Liver (tissue), 9 donors: Measurements from ENCODE around the gene TAP2. TPM values are rescaled to one million over a fixed set of nuclear protein-coding genes. Genes with fewer than 3 reads are reported as not detected.

Source experiments
- DNase-seq: peaks from one replicate; pipeline ENCODE4 v3.0.0-alpha.2; 2017; ENCODE audit warnings: low spot score
- H3K27ac ChIP-seq, 2 donors: one replicate each; pipeline ENCODE4 v1.7.0; 2013; ENCODE audit warnings: inconsistent platforms in 2 of 2, low read length in 2 of 2, control low read depth in 1 of 2, low read depth in 1 of 2, mild to moderate bottlenecking in 1 of 2
- H3K27me3 ChIP-seq, 4 donors: one replicate each; pipeline versions ENCODE4 v1.6.1 to v1.7.0; 2013; ENCODE audit warnings: low read length in 3 of 4, inconsistent platforms in 1 of 4, mild to moderate bottlenecking in 1 of 4, moderate library complexity in 1 of 4; ENCODE audit not compliant: control insufficient read depth in 4 of 4, insufficient read depth in 4 of 4
- H3K36me3 ChIP-seq, 4 donors: one replicate each; pipeline versions ENCODE4 v1.6.1 to v1.7.0; 2013; ENCODE audit warnings: low read length in 3 of 4, mild to moderate bottlenecking in 3 of 4, low read depth in 1 of 4, moderate library complexity in 1 of 4; ENCODE audit not compliant: control insufficient read depth in 4 of 4, insufficient read depth in 3 of 4
- H3K4me1 ChIP-seq, 4 donors: one replicate each; pipeline versions ENCODE4 v1.6.1 to v1.7.0; 2013; ENCODE audit warnings: low read length in 3 of 4, mild to moderate bottlenecking in 3 of 4, moderate library complexity in 1 of 4; ENCODE audit not compliant: control insufficient read depth in 4 of 4, insufficient read depth in 4 of 4
- H3K4me3 ChIP-seq, 3 donors: one replicate each; pipeline versions ENCODE4 v1.6.1 to v1.7.0; 2013; ENCODE audit warnings: low read length in 3 of 3, control low read depth in 1 of 3, low read depth in 1 of 3, mild to moderate bottlenecking in 1 of 3
- H3K9ac ChIP-seq, 2 donors: one replicate each; pipeline ENCODE4 v1.7.0; 2013; ENCODE audit warnings: low read length in 2 of 2, mild to moderate bottlenecking in 2 of 2, moderate library complexity in 2 of 2, control low read depth in 1 of 2, low read depth in 1 of 2
- H3K9me3 ChIP-seq, 4 donors: one replicate each; pipeline versions ENCODE4 v1.6.1 to v1.7.0; 2013; ENCODE audit warnings: low read length in 3 of 4; ENCODE audit not compliant: control insufficient read depth in 4 of 4
- ATF3 ChIP-seq: IDR thresholded peaks from 2 replicates; pipeline ENCODE4 v1.6.1; 2016; ENCODE audit warnings: antibody characterized with exemption
- EGR1 ChIP-seq, 2 donors: IDR thresholded peaks; 2 replicates each; pipeline ENCODE4 v1.6.1; 2016 to 2018; ENCODE audit warnings: antibody characterized with exemption in 2 of 2, low read depth in 2 of 2
- FOXA1 ChIP-seq: IDR thresholded peaks from 2 replicates; pipeline ENCODE4 v1.6.1; 2016; ENCODE audit warnings: antibody characterized with exemption
- FOXA2 ChIP-seq: IDR thresholded peaks from 2 replicates; pipeline ENCODE4 v1.6.1; 2016; ENCODE audit warnings: antibody characterized with exemption
- HNF4A ChIP-seq, 2 donors: conservative IDR thresholded peaks; 2 replicates each; pipeline ENCODE4 v1.6.1; 2016; ENCODE audit warnings: antibody characterized with exemption in 2 of 2, mild to moderate bottlenecking in 2 of 2
- HNF4G ChIP-seq: IDR thresholded peaks from 2 replicates; pipeline ENCODE4 v1.6.1; 2016; ENCODE audit warnings: antibody characterized with exemption
- JUND ChIP-seq, 2 donors: IDR thresholded peaks; 2 replicates each; pipeline ENCODE4 v1.6.1; 2016; ENCODE audit warnings: antibody characterized with exemption in 2 of 2
- NR2F2 ChIP-seq: IDR thresholded peaks from 2 replicates; pipeline ENCODE4 v1.6.1; 2016; ENCODE audit warnings: antibody characterized with exemption
- RAD21 ChIP-seq, 2 donors: IDR thresholded peaks; 2 replicates each; pipeline ENCODE4 v1.6.1; 2016; ENCODE audit warnings: antibody characterized with exemption in 2 of 2, mild to moderate bottlenecking in 2 of 2
- REST ChIP-seq: IDR thresholded peaks from 2 replicates; pipeline ENCODE4 v1.6.1; 2016; ENCODE audit warnings: antibody characterized with exemption, mild to moderate bottlenecking
- RXRA ChIP-seq, 2 donors: IDR thresholded peaks; 2 replicates each; pipeline ENCODE4 v1.6.1; 2017 to 2018; ENCODE audit warnings: antibody characterized with exemption in 2 of 2, mild to moderate bottlenecking in 1 of 2
- SP1 ChIP-seq: IDR thresholded peaks from 2 replicates; pipeline ENCODE4 v1.6.1; 2018; ENCODE audit warnings: antibody characterized with exemption, mild to moderate bottlenecking
- TAF1 ChIP-seq: conservative IDR thresholded peaks from 2 replicates; pipeline ENCODE4 v1.6.1; 2016; ENCODE audit warnings: antibody characterized with exemption, mild to moderate bottlenecking
- YY1 ChIP-seq: IDR thresholded peaks from 2 replicates; pipeline ENCODE4 v1.6.1; 2016; ENCODE audit warnings: antibody characterized with exemption, mild to moderate bottlenecking
- WGBS: extraction: QIAGEN DNeasy Blood & Tissue Kit; methylation state at CpG from one replicate; pipeline ENCODE4 v1.1.7; 2013; 5-methylcytosine and 5-hydroxymethylcytosine counted together
- polyA plus RNA-seq, 2 donors: library from polyadenylated mRNA; stranded (reverse) in 1 of 2; unstranded in 1 of 2; fragments of 200-250 nt in 1 of 2; fragments of >200 nt in 1 of 2; fragmentation: Nextera tagmentation in 1 of 2; extraction: Ambion mirVana in 1 of 2; gene quantifications; one replicate each; pipeline versions ENCODE4 v1.2.1 to v1.2.3, GENCODE V29; 2013 to 2015
- total RNA-seq, 2 donors: library from RNA; depleted of rRNA; stranded (reverse); fragments of >200 nt; gene quantifications; one replicate each; pipeline ENCODE4 v1.2.3, GENCODE V29; 2014
- TF ChIP-seq, protein P1 (sequence below): IDR thresholded peaks from 2 replicates; pipeline ENCODE4 v1.6.1; 2016; ENCODE audit warnings: antibody characterized with exemption
- TF ChIP-seq, protein P2 (sequence below): fragments of 150-350 bp; IDR thresholded peaks from 2 replicates; pipeline ENCODE4 v1.5.1; 2017; ENCODE audit warnings: improper control_type of control experiment, low read depth, low read length; ENCODE audit not compliant: missing input control
- donor health status: healthy.
- donor health status: healthy.
- donor health status: healthy.
- donor health status: healthy.
- donor health status: healthy.

TAP2 gene
- total and polyA plus RNA-seq, 4 donors = 2.2 to 14.9 (median 6.4) TPM

DNA sequence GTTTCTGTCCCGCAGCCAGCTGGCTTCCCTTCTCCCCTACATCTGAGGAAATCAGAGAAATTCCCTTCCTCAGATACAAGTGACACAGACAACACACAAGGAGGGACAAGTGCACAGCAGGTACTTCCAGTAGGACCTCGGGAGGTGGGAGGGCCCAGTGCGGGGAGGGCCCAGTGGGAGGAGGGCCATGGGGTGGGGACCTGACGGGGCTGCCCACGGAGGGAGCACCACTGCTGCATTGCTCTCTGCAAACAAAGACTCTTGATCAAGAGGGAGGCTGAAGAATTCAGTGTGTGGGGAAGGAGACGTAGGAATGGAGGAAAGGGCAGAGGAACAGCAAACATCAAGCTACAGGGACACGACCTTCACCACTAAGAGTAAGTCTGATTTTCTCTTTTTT is 9.0 kb downstream of the TAP2 start:
- Histone ChIP-seq H3K4me1 (no peaks in the 10 kb centered on the region), H3K36me3 (peaks cover 2 to 29% (median 21%) of the 10 kb centered on the region in 4 donors)

DNA sequence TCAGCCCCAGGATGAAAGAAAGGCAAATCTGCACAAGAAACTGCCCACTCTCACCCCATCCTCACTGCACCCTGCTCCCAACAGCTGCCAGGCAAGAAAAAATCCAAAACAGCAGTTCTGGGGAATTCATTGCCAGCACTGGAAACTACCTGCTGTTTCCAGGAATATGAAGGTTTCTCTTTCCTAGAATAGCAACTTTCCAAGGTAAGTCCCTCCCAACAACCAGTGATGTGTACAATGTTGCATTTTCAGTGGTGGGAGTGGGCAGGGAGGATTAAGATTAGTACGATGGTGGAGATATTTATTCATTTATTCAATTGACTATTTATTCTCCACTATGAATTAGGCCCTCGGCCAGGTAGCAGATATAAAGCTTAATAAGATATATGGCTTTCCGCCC is 11.5 kb downstream of the TAP2 start:
- Histone ChIP-seq H3K27ac (no peak overlapping the region), H3K36me3 (peaks cover 2 to 27% (median 17%) of the 10 kb centered on the region in 4 donors), H3K9ac (no peak overlapping the region), H3K4me3 (no peak overlapping the region), H3K9me3 (no peaks in the 10 kb centered on the region), H3K4me1 (no peaks in the 10 kb centered on the region), H3K27me3 (no peaks in the 10 kb centered on the region)
- TF ChIP-seq NR2F2 = no peak
- TF ChIP-seq ATF3 = no peak
- TF ChIP-seq YY1 = no peak
- TF ChIP-seq HNF4A (conservative IDR thresholded peaks at IDR 0.05) = no peak
- TF ChIP-seq EGR1 (IDR thresholded peaks at IDR 0.05; ENCODE audit: low read depth in 2 of 2) = no peak
- TF ChIP-seq RAD21 (IDR thresholded peaks at IDR 0.05) = no peak
- 84% methylated on average over 3 of the region's 3 CpGs for WGBS
- no peak for DNase-seq

More for the DNA sequence above, 9.0 kb downstream of the TAP2 start:
- Histone ChIP-seq H3K9ac (no peak overlapping the region), H3K27ac (no peak overlapping the region), H3K9me3 (no peaks in the 10 kb centered on the region), H3K4me3 (no peak overlapping the region), H3K27me3 (no peaks in the 10 kb centered on the region)
- TF ChIP-seq RAD21 (IDR thresholded peaks at IDR 0.05) = no peak
- TF ChIP-seq, protein P1, sequence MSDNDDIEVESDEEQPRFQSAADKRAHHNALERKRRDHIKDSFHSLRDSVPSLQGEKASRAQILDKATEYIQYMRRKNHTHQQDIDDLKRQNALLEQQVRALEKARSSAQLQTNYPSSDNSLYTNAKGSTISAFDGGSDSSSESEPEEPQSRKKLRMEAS = no peak
- DNase-seq = no peak
- WGBS = 78% methylated on average over 7 of the region's 7 CpGs

- H3K27ac ChIP-seq = no peak overlapping the region
- TF ChIP-seq FOXA1 (no peak), JUND (IDR thresholded peaks at IDR 0.05) (no peak), HNF4A (conservative IDR thresholded peaks at IDR 0.05) (peak in 1 of 2 donors; percentile 16), RAD21 (IDR thresholded peaks at IDR 0.05) (peak; percentile 82 to 83)
- TF ChIP-seq, protein P2, sequence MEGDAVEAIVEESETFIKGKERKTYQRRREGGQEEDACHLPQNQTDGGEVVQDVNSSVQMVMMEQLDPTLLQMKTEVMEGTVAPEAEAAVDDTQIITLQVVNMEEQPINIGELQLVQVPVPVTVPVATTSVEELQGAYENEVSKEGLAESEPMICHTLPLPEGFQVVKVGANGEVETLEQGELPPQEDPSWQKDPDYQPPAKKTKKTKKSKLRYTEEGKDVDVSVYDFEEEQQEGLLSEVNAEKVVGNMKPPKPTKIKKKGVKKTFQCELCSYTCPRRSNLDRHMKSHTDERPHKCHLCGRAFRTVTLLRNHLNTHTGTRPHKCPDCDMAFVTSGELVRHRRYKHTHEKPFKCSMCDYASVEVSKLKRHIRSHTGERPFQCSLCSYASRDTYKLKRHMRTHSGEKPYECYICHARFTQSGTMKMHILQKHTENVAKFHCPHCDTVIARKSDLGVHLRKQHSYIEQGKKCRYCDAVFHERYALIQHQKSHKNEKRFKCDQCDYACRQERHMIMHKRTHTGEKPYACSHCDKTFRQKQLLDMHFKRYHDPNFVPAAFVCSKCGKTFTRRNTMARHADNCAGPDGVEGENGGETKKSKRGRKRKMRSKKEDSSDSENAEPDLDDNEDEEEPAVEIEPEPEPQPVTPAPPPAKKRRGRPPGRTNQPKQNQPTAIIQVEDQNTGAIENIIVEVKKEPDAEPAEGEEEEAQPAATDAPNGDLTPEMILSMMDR = peak; percentile 39
- WGBS = 51% methylated on average over 2 of the region's 2 CpGs
These were observed 12.6 kb downstream of the TAP2 start for GRCh38 chr6:32825966-32826365.

GRCh38 chr6:32819729-32820128 is 18.8 kb downstream of the TAP2 start:
- Histone ChIP-seq H3K9me3 (no peaks in the 10 kb centered on the region), H3K4me3 (no peak overlapping the region), H3K36me3 (no peaks in the 10 kb centered on the region), H3K27ac (no peak overlapping the region), H3K9ac (no peak overlapping the region), H3K27me3 (no peaks in the 10 kb centered on the region), H3K4me1 (no peaks in the 10 kb centered on the region)
- WGBS = 69% methylated on average over 3 of the region's 3 CpGs
- DNase-seq = no peak
- TF ChIP-seq HNF4A (conservative IDR thresholded peaks at IDR 0.05) (no peak), FOXA2 (no peak), JUND (IDR thresholded peaks at IDR 0.05) (no peak), TAF1 (no peak), RXRA (IDR thresholded peaks at IDR 0.05) (no peak), SP1 (no peak), RAD21 (IDR thresholded peaks at IDR 0.05) (no peak), EGR1 (IDR thresholded peaks at IDR 0.05; ENCODE audit: low read depth in 2 of 2) (no peak), REST (no peak), NR2F2 (no peak), HNF4G (no peak), YY1 (no peak)
- TF ChIP-seq, protein P1 = no peak

More at GRCh38 chr6:32825966-32826365, 12.6 kb downstream of the TAP2 start:
- H3K4me1 ChIP-seq = no peaks in the 10 kb centered on the region
- no peak for DNase-seq
- no peak overlapping the region for H3K9ac ChIP-seq
- H3K36me3 ChIP-seq = peaks cover 2 to 20% (median 12%) of the 10 kb centered on the region in 4 donors
- H3K9me3 ChIP-seq = no peaks in the 10 kb centered on the region
- no peak overlapping the region for H3K4me3 ChIP-seq
- H3K27me3 ChIP-seq = no peaks in the 10 kb centered on the region
